Kidney epithelial cell (primary cell): ENCODE results near the gene HOXA11. TPM values are rescaled to one million over a fixed set of nuclear protein-coding genes. Genes with fewer than 3 reads are reported as not detected.

Experiments
- DNase-seq: peaks from one replicate; pipeline ENCODE4 v3.0.0-alpha.2; 2010; ENCODE audit warnings: low read depth
- H3K27me3 ChIP-seq: 2 replicates; pipeline ENCODE4 v1.6.0; 2011; ENCODE audit warnings: low read length; ENCODE audit not compliant: control insufficient read depth, insufficient read depth
- H3K36me3 ChIP-seq: 2 replicates; pipeline ENCODE4 v1.5.1; 2011; ENCODE audit warnings: low read length; ENCODE audit not compliant: control insufficient read depth, insufficient read depth
- H3K4me3 ChIP-seq: 2 replicates; pipeline ENCODE4 v1.5.1; 2011; ENCODE audit warnings: low read depth, mild to moderate bottlenecking, control low read depth, low read length
- CTCF ChIP-seq: IDR thresholded peaks from 2 replicates; pipeline ENCODE4 v1.5.1; 2011; ENCODE audit warnings: mild to moderate bottlenecking, moderate library complexity, low read length, control low read depth, inconsistent platforms; ENCODE audit not compliant: insufficient read depth, poor library complexity, severe bottlenecking
- total RNA-seq: library from RNA; depleted of rRNA; stranded (reverse); fragments of >200 nt; gene quantifications from 2 replicates; pipeline ENCODE4 v1.2.3, GENCODE V29; 2015

HOXA11 gene
- total RNA-seq, 1 donor from 2014 or later, result 17.3 TPM

GRCh38 chr7:27170426-27171324 is 14.4 kb downstream of the HOXA11 start:
- DNase-seq, result no peak
- no peak for TF ChIP-seq CTCF
- Histone ChIP-seq H3K27me3 (no peaks in the 10 kb centered on the region), H3K36me3 (peaks cover 2% of the 10 kb centered on the region), H3K4me3 (peak overlapping the region; percentile 72)

- no peak for TF ChIP-seq CTCF
- H3K4me3 ChIP-seq, result peak overlapping the region; percentile 72
Observed at GRCh38 chr7:27169658-27170425, 15.2 kb downstream of the HOXA11 start.

GRCh38 chr7:27168265-27168947 is 16.6 kb downstream of the HOXA11 start:
- TF ChIP-seq CTCF, result no peak
- no peak for DNase-seq
- H3K36me3 ChIP-seq, result peaks cover 7% of the 10 kb centered on the region
- peak overlapping the region; percentile 72 for H3K4me3 ChIP-seq
- no peaks in the 10 kb centered on the region for H3K27me3 ChIP-seq

More at GRCh38 chr7:27169658-27170425, 15.2 kb downstream of the HOXA11 start:
- Histone ChIP-seq H3K27me3 (no peaks in the 10 kb centered on the region), H3K36me3 (peaks cover 2% of the 10 kb centered on the region)
- DNase-seq, result no peak

- Histone ChIP-seq H3K27me3 (no peaks in the 10 kb centered on the region), H3K4me3 (peak overlapping the region; percentile 72), H3K36me3 (peaks cover 6% of the 10 kb centered on the region)
- no peak for DNase-seq
- no peak for TF ChIP-seq CTCF
Observed at GRCh38 chr7:27167916-27168264, 17.1 kb downstream of the HOXA11 start.

- H3K4me3 ChIP-seq, result peak overlapping the region; percentile 72
- no peak for TF ChIP-seq CTCF
- peaks cover 6% of the 10 kb centered on the region for H3K36me3 ChIP-seq
- H3K27me3 ChIP-seq, result no peaks in the 10 kb centered on the region
- no peak for DNase-seq
Observed at GRCh38 chr7:27166531-27167505, 18.2 kb downstream of the HOXA11 start.
